Medulla oblongata (tissue), 1 donor: Measurements from ENCODE around the gene IL12RB2.
"Not testable (repeated sequence)": the region's sequence is repeated elsewhere in the genome, so short reads cannot be mapped to it uniquely, and the experiment has no call there.

Experiments
- DNase-seq: peaks from one replicate; pipeline ENCODE4 v3.0.0-alpha.2; 2015; ENCODE audit errors: extremely low spot score

The IL12RB2 gene

GRCh38 chr1:67431156-67431765, 123.6 kb downstream of the IL12RB2 start:
- DNase-seq: peak; percentile 12

GRCh38 chr1:67431869-67432578, 124.4 kb downstream of the IL12RB2 start:
- no peak for DNase-seq

GRCh38 chr1:67432745-67433144, 125.1 kb downstream of the IL12RB2 start:
- no peak for DNase-seq

- peak; percentile 37 for DNase-seq
Measured at GRCh38 chr1:67433837-67434236, 126.2 kb downstream of the IL12RB2 start.

- no peak for DNase-seq
Measured at GRCh38 chr1:67434491-67434890, 126.8 kb downstream of the IL12RB2 start.

GRCh38 chr1:67436511-67437055, 128.9 kb downstream of the IL12RB2 start:
- DNase-seq: no peak

- no peak for DNase-seq
Measured at GRCh38 chr1:67437961-67438360, 130.3 kb downstream of the IL12RB2 start.

GRCh38 chr1:67439277-67440029, 131.8 kb downstream of the IL12RB2 start:
- no peak for DNase-seq

GRCh38 chr1:67440339-67440738, 132.7 kb downstream of the IL12RB2 start:
- no peak for DNase-seq

- peak; percentile 63 for DNase-seq
Measured at GRCh38 chr1:67441183-67441582, 133.5 kb downstream of the IL12RB2 start.

GRCh38 chr1:67441739-67442281, 134.1 kb downstream of the IL12RB2 start:
- DNase-seq: no peak

- not testable (repeated sequence) for DNase-seq
Measured at GRCh38 chr1:67446014-67446413, 138.3 kb downstream of the IL12RB2 start.
